ENCODE data around the gene SCRN1. TPM values are rescaled to one million over a fixed set of nuclear protein-coding genes. Genes with fewer than 3 reads are reported as not detected.
"Not testable (repeated sequence)": the region's sequence is repeated elsewhere in the genome, so short reads cannot be mapped to it uniquely, and the experiment has no call there.

The SCRN1 gene
- total RNA-seq, 3 donors from 2014 or later = 1.5 to 4.2 (median 1.7) TPM

DNA sequence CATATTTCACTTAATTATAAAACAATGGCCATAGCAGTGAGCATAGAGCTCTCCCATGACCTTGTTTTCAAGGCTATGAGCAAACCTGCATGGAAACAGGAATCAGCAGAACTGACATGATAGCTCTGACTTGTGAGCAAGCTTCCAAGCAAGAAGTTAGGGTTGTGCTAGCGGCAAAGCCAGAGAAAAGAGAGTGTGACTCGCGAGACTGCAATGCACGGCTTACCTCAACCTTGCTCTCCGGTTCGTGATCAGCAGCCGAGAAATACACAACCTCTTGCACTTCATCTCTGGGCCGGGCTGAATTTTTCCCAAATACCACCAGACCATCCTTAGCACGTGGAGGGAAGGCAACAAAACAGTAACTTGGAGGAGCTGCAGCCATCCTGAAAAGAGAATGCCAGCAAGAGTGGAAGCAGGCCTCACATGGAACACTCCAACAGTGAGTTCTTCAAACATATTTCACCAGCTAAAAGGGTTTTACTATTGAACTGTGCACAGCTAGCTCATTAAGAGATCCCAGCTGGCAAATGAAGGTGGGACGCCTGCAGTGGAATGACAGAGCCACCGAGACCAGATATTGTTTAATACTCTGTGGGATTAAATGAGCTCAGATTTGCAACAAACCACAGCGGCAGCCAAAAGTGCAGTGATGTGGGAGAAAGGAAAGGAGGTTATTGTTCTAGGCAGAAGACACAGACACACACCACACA, 20.8 kb downstream of the SCRN1 start:
- Mint-ChIP-seq H3K4me1 (ENCODE audit: low read depth) (peaks cover 8% of the 10 kb centered on the region), H3K27me3 (ENCODE audit: low read depth) (peaks cover 23% of the 10 kb centered on the region), H3K36me3 (ENCODE audit: insufficient read depth) (no peaks in the 10 kb centered on the region), H3K4me3 (no peak overlapping the region), H3K9me3 (no peaks in the 10 kb centered on the region)
- no peak for DNase-seq
- no peak for ATAC-seq

DNA sequence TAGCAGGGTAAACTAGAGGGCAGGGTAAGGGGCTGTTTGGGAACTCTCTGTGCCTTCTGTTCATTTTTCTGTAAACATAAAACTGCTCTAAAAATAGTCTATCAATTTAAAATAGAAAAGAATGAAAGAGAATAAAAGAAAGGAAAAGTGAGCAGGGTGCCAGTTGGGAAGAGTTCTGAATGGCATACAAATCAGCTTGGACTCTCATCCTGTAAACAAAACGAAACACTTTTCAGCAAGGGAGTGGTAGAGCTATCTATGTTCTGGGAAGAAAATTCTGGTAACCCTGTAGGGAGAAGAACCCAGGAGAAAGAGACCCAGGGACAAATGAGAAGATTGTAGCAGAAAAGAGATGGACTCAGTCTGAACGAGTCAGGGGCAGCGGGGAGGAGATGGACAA, 24.6 kb downstream of the SCRN1 start:
- no peak for ATAC-seq
- Mint-ChIP-seq H3K4me1 (ENCODE audit: low read depth) (peaks cover 5% of the 10 kb centered on the region), H3K4me3 (no peak overlapping the region), H3K9me3 (no peaks in the 10 kb centered on the region), H3K27me3 (ENCODE audit: low read depth) (peaks cover 14% of the 10 kb centered on the region), H3K36me3 (ENCODE audit: insufficient read depth) (no peaks in the 10 kb centered on the region)
- DNase-seq = no peak

DNA sequence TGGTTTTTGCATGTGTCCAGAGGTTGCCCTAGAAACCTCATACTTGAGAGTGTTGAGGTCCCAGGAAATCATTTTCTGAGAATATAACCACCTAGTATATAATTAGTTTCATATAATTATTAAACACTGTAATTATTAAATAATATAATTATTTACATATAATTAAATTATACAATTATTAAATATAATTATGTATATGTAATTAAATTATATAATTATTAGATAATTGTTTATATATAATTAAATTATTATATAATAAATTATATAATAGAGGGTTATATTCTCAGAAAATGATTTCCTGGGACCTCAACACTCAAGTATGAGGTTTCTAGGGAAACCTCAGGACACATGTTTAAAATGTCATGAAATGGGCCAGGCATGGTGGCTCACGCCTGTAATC, 27.6 kb downstream of the SCRN1 start:
- DNase-seq (no peak), ATAC-seq (no peak)
- H3K9me3 Mint-ChIP-seq = no peaks in the 10 kb centered on the region
- peaks cover 7% of the 10 kb centered on the region for H3K27me3 Mint-ChIP-seq (ENCODE audit: low read depth)
- H3K4me3 Mint-ChIP-seq = no peak overlapping the region
- H3K36me3 Mint-ChIP-seq (ENCODE audit: insufficient read depth) = no peaks in the 10 kb centered on the region
- H3K4me1 Mint-ChIP-seq (ENCODE audit: low read depth) = no peaks in the 10 kb centered on the region

DNA sequence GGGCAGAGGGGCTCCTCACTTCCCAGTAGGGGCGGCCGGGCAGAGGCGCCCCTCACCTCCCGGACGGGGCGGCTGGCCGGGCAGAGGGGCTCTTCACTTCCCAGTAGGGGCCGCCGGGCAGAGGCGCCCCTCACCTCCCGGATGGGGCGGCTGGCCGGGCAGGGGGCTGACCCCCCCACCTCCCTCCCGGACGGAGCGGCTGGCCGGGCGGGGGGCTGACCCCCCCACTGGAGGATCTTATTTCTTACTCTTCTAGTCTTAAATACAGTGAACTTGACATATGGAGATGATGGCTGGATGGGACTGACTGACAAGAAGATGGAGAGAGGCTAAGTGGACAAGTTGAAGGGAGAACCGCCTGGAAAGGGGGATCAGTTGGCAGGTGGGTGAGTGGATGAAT, 28.0 kb downstream of the SCRN1 start:
- H3K4me3 Mint-ChIP-seq; DNase-seq; H3K9me3 Mint-ChIP-seq; H3K4me1 Mint-ChIP-seq (ENCODE audit: low read depth); ATAC-seq; H3K36me3 Mint-ChIP-seq (ENCODE audit: insufficient read depth); H3K27me3 Mint-ChIP-seq (ENCODE audit: low read depth): not testable (repeated sequence)

DNA sequence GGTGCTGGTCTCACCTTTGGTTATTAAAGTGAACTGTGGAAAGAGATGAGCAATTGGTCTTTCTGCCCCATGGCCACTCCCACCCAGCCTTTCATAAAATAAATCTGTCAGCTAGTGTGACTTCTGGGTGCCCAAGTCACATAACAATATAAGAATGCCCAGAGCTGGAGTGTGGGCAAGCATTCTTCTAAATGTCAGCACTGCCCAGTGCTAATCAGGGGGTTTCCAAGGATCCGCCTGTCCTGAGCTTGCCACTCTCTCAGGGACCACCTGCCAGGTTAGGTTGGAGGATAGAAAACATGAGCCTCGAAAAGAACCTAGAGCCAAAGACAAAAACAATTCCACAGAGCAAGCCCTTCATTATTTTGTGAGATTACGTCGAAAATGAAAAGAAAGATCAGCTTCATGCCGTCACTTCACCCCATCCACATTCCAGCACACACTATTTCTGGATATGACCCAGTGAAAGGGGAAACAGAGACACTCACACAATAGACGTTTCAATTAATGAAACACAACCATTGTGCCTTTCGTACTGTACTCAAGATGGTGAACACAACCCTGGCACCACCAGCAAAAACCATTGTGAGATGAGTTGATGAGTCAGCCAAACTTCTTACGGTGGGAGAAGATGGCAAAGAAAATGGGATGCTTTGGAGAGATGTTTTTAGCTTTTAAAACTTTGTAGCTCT, 30.8 kb downstream of the SCRN1 start:
- DNase-seq = no peak
- no peak for ATAC-seq
- Mint-ChIP-seq H3K9me3 (no peaks in the 10 kb centered on the region), H3K4me1 (ENCODE audit: low read depth) (peaks cover 10% of the 10 kb centered on the region), H3K36me3 (ENCODE audit: insufficient read depth) (no peaks in the 10 kb centered on the region), H3K27me3 (ENCODE audit: low read depth) (peaks cover 5% of the 10 kb centered on the region), H3K4me3 (no peak overlapping the region)

DNA sequence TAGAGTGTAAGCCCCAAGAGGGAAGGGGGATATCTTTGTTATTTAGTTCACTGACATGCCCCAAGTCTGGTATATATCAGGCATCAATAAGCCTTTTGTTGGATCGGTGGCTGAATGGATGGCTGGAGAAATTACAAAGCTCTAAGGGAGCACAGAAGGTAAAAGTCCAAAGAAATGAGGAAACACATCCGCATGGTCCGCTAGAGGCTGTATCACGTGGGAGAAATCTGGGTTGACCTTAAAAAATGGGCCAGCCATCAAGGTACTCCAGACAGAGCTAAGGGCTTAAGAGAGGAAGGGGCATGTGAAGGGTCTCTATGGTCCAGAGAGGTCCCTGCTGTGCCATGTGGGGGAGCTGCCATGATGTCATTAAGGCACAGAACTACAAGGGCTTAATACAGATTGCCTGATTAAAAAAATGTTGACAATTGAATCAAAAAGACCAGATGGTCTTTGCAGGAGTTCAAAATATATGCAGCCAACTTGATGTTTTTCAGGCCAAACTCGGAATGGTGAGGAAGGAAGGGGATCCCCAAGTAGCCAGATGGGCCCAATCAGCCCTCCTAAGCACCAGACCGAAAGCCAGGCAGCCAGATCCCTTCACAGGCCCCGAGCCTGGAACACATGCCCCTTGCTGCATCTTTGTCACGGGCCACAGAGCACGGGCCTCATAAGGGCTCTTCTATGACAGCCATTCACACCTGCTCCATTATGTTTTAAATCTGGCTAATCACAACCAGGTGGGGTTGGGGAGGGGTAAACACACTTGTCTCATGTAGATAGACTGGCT, 31.9 kb downstream of the SCRN1 start:
- DNase-seq (no peak), ATAC-seq (no peak)
- H3K4me3 Mint-ChIP-seq = no peak overlapping the region
- no peaks in the 10 kb centered on the region for H3K36me3 Mint-ChIP-seq (ENCODE audit: insufficient read depth)
- peaks cover 10% of the 10 kb centered on the region for H3K4me1 Mint-ChIP-seq (ENCODE audit: low read depth)
- peaks cover 5% of the 10 kb centered on the region for H3K27me3 Mint-ChIP-seq (ENCODE audit: low read depth)
- H3K9me3 Mint-ChIP-seq = no peaks in the 10 kb centered on the region

DNA sequence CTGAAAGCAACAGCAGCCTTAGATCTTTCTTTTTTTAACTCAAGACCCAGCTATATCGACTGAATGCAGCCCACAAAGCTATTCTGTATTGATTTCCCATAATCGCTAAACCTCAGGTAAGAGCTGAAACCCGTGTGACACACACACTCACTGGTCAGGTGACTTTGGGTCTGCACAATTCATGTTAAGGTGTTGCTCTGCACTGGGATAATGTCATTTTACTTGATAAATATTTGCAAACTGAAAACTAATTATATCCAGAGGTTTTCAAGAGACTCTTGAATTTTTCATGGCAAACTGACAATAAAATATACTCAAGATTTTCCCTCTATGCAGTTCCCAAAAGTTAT, 33.1 kb downstream of the SCRN1 start:
- Mint-ChIP-seq H3K27me3 (ENCODE audit: low read depth) (peaks cover 3% of the 10 kb centered on the region), H3K36me3 (ENCODE audit: insufficient read depth) (no peaks in the 10 kb centered on the region), H3K4me1 (ENCODE audit: low read depth) (peaks cover 10% of the 10 kb centered on the region), H3K9me3 (no peaks in the 10 kb centered on the region), H3K4me3 (no peak overlapping the region)
- ATAC-seq (no peak), DNase-seq (no peak)

DNA sequence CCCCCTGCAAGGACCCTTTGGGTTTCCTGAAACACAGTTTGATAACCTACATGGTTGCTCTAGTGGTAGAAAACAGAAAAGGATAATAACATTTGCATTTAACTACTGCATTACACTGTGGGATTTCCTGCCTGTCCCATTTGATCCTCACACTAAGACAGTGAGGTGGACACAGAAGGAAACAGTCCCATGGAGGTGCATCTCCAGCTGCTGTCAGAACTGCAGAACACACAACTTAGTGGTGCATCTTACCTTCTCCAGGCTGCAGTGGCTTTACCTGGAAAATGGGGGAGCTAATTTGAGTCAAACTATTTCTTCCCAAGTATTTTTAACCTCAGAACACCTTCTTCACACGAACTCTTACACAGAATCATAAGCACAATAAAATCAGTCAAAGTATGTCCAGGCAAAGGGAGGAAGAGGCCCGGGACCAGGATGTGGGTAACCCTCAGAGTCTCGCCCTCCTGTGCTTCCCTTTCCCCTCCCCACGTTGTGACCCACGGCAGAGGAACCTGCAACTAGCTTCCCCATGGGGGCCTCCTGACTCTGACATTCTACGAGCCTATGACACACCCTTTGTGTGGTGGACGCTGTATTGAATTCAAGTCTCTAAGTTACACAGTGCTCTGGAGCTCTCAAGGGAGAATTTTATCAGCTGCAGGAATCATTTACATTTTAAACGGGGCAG, 33.7 kb downstream of the SCRN1 start:
- H3K4me1 Mint-ChIP-seq (ENCODE audit: low read depth) = peaks cover 10% of the 10 kb centered on the region
- no peak overlapping the region for H3K4me3 Mint-ChIP-seq
- ATAC-seq = peak; percentile 53 to 75
- H3K27me3 Mint-ChIP-seq (ENCODE audit: low read depth) = peaks cover 6% of the 10 kb centered on the region
- H3K36me3 Mint-ChIP-seq (ENCODE audit: insufficient read depth) = no peaks in the 10 kb centered on the region
- no peak for DNase-seq
- H3K9me3 Mint-ChIP-seq = no peaks in the 10 kb centered on the region

DNA sequence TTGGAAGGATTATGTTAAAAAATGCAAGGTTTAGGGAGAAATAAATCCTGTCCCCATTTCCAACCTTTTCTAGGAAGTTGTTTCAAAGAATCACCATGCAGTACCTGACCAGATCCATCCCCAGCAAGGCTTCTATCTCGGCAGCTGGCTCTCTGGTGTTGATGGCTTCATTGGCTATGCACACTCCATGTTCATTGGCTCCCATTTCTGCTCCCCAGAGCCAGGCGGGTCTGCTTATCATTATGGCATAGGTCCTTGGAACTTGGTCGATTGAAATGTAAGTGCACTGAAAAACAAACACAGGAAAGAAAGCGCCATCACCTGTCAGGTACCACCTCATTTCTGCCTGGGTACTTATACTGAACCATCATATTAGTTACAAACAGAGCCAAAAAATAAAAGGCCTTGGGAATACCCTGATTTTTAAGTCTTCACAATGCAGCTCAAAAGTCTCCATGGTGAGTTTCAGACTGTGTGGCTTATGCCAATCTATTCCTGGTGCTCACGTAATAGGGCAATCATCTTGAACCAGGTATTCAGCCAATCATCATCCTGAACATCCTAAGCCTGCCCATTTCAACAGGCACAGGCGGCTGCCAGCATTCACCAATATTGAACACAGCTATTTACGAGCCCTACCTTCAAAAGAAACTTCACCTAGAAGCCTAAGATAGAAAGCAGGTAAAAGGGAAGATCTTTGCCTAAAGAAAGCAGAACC, 34.4 kb downstream of the SCRN1 start:
- Mint-ChIP-seq H3K4me3 (no peak overlapping the region), H3K36me3 (ENCODE audit: insufficient read depth) (no peaks in the 10 kb centered on the region), H3K4me1 (ENCODE audit: low read depth) (peaks cover 10% of the 10 kb centered on the region), H3K27me3 (ENCODE audit: low read depth) (peaks cover 6% of the 10 kb centered on the region), H3K9me3 (no peaks in the 10 kb centered on the region)
- ATAC-seq (no peak), DNase-seq (no peak)

DNA sequence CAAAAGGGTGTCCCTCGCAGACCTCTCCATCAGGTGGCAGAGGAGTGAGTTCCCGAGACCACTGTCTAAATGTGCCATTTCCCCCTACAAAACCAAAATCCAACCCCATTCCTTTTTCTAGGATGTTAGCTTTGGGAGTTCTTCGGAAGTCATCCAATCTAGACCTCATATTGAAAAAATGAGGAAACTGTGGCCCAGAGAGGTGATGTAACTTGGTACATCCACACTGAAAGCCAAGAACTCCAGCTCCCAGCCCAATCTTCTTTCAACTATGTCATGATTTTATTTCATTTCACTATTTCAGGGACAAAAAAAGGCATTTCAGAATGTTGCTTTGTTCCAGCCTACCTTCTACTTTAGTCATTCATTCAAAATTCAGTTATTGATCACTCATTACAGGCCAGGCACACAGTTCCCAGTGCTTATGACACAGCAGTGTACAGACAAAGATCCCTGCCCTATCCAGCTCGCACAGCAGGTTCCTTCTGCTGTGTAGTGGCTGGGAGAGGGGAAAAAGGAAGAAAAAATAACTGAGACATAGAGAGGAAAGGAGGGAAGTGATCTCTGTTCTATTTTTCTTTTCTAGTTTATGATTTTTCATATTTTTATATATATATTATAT, 35.8 kb downstream of the SCRN1 start:
- Mint-ChIP-seq H3K4me1 (ENCODE audit: low read depth) (peaks cover 10% of the 10 kb centered on the region), H3K9me3 (no peaks in the 10 kb centered on the region)
- DNase-seq = no peak

DNA sequence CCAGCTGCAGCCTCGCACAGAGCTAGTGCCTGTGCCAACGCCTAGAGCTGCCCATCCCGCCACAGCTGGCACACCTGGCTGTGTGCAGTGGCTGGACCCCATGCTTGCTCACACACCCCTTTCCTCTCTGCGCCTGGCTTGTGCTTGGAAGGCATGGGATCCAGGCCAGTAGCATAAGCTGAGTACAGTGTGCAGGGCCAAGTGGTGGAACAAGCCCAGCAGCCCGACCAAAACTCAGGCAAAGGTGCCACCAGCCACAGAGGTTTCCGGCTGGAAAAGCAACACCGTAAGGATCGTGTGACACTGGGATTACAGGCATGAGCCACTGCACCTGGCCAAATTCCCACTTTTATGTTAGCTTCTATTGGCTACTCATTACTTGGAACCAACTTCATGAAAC, 38.4 kb downstream of the SCRN1 start:
- Mint-ChIP-seq H3K9me3 (no peaks in the 10 kb centered on the region), H3K36me3 (ENCODE audit: insufficient read depth) (no peaks in the 10 kb centered on the region), H3K4me1 (ENCODE audit: low read depth) (peaks cover 6% of the 10 kb centered on the region), H3K27me3 (ENCODE audit: low read depth) (peaks cover 3% of the 10 kb centered on the region), H3K4me3 (no peak overlapping the region)
- ATAC-seq (no peak), DNase-seq (no peak)

More for the DNA sequence above, 35.8 kb downstream of the SCRN1 start:
- H3K27me3 Mint-ChIP-seq (ENCODE audit: low read depth) = peaks cover 6% of the 10 kb centered on the region
- no peak overlapping the region for H3K4me3 Mint-ChIP-seq
- no peaks in the 10 kb centered on the region for H3K36me3 Mint-ChIP-seq (ENCODE audit: insufficient read depth)
- ATAC-seq = no peak

DNA sequence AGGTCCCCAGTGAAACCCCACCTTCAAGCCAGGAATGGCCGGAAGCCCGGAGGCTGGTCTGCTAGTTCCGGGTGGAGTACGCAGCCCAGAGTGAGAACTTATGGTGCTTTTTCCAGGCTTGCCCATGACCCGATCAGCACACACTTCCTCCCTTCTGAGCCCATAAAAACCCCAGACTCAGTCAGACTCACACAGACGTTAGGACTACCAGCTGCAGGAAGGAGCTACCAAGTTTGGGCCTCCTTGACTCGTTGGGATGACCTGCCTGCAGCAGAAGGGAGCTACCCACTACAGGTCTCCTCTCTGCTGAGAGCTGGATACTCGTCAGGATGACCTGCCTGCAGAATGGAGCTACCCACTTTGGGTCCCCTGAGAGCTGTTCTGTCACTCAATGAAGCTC, 39.1 kb downstream of the SCRN1 start:
- DNase-seq (no peak), ATAC-seq (no peak)
- Mint-ChIP-seq H3K27me3 (ENCODE audit: low read depth) (peaks cover 3% of the 10 kb centered on the region), H3K4me1 (ENCODE audit: low read depth) (no peaks in the 10 kb centered on the region), H3K4me3 (no peak overlapping the region), H3K9me3 (no peaks in the 10 kb centered on the region), H3K36me3 (ENCODE audit: insufficient read depth) (no peaks in the 10 kb centered on the region)

DNA sequence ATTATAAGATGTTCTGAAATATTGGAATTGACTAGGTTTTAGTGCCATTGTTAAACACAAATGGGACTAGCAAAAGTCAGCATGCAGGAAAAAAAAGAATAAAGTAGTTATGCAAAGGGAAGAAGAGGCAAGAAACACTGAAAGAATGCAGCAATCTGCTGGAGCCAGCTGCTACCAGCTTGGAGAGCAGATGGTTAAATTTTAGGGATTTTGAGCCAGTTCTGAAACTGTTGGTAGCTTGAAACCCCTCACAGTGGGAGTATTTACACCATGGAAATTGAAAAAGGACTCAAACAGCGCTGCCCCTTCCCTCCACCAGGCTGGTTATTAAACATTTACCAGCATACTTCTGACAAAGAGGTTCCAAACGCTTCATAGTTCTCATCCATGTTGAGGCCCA, 41.0 kb downstream of the SCRN1 start:
- Mint-ChIP-seq H3K36me3 (ENCODE audit: insufficient read depth) (no peaks in the 10 kb centered on the region), H3K27me3 (ENCODE audit: low read depth) (peaks cover 3% of the 10 kb centered on the region), H3K4me1 (ENCODE audit: low read depth) (no peaks in the 10 kb centered on the region), H3K4me3 (no peak overlapping the region), H3K9me3 (no peaks in the 10 kb centered on the region)
- DNase-seq (no peak), ATAC-seq (no peak)

Measured in activated T-cell treated with anti-CD3 and anti-CD28 coated beads, Interleukin-2, amount 50 U/mL, for 4 hours (primary cell).